Astrocyte of the spinal cord (primary cell): ENCODE results near the gene SELENOP.

ENCODE experiments used
- DNase-seq: peaks from one replicate; pipeline ENCODE4 v3.0.0; 2011; ENCODE audit warnings: low read depth, low spot score
- H3K4me3 ChIP-seq: 2 replicates; pipeline ENCODE4 v1.5.1; 2011; ENCODE audit warnings: low read depth, mild to moderate bottlenecking, low read length, moderate library complexity
- CTCF ChIP-seq: IDR thresholded peaks from 2 replicates; pipeline ENCODE4 v1.5.1; 2012; ENCODE audit warnings: low read depth, mild to moderate bottlenecking, low read length, inconsistent platforms
- in situ Hi-C: cut with HindIII; loops from 2 replicates; pipeline ENCODE4 v1.10.0; 2017; ENCODE audit warnings: low sequenced_read_pairs

SELENOP gene

GRCh38 chr5:42750507-42750906, 61.2 kb downstream of the SELENOP start:
- TF ChIP-seq CTCF = no peak
- no peak for DNase-seq
- H3K4me3 ChIP-seq = no peak overlapping the region
- in situ Hi-C loops = no loop called here
